GM12872 (cell line): ENCODE data around the gene NSG2.

Experiments
- TF ChIP-seq, protein P1 (sequence below): IDR thresholded peaks from 3 replicates; pipeline ENCODE4 v1.5.1; 2011; ENCODE audit warnings: low read depth, mild to moderate bottlenecking, low read length, moderate library complexity; ENCODE audit not compliant: insufficient read depth

Gene NSG2

DNA sequence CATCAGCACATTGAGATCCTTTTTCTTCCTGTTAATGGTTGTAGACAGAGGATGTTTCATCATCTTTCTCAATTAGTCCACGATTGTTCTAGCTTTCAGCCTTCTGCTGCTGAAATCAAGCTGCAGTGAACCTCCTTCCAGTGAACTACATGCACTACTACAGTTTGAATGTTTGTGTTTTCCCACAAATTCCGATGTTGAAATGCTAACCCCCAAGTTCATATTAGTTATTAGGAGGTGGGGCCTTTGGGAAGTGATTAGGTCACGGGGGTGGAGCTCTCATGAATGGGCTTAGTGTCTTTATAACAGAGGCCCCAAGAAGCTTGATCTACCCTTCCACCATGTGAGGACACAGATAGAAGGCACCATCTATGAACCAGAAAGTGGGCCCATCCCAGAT lies 32.9 kb downstream of the NSG2 start:
- TF ChIP-seq, protein P1, sequence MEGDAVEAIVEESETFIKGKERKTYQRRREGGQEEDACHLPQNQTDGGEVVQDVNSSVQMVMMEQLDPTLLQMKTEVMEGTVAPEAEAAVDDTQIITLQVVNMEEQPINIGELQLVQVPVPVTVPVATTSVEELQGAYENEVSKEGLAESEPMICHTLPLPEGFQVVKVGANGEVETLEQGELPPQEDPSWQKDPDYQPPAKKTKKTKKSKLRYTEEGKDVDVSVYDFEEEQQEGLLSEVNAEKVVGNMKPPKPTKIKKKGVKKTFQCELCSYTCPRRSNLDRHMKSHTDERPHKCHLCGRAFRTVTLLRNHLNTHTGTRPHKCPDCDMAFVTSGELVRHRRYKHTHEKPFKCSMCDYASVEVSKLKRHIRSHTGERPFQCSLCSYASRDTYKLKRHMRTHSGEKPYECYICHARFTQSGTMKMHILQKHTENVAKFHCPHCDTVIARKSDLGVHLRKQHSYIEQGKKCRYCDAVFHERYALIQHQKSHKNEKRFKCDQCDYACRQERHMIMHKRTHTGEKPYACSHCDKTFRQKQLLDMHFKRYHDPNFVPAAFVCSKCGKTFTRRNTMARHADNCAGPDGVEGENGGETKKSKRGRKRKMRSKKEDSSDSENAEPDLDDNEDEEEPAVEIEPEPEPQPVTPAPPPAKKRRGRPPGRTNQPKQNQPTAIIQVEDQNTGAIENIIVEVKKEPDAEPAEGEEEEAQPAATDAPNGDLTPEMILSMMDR, result no peak

DNA sequence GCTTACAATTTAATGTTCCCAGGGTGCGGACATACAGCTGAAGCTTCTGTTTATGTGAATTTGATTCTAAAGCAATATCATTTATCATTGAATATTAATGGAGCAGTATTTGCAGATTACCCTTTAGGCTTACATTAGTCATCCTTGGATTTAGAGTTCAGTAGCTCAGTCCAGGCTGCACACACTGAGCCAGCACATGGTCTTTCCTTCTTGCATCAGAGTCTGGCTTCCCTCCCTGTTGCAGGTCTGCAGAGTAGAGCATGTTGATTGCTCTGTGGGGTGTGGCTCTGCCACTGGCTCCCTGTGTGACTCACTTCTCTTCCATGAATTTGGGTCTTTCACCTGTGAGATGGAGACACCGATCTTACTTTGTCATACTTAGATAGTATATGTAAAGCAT lies 36.8 kb downstream of the NSG2 start:
- TF ChIP-seq, protein P1, result no peak

DNA sequence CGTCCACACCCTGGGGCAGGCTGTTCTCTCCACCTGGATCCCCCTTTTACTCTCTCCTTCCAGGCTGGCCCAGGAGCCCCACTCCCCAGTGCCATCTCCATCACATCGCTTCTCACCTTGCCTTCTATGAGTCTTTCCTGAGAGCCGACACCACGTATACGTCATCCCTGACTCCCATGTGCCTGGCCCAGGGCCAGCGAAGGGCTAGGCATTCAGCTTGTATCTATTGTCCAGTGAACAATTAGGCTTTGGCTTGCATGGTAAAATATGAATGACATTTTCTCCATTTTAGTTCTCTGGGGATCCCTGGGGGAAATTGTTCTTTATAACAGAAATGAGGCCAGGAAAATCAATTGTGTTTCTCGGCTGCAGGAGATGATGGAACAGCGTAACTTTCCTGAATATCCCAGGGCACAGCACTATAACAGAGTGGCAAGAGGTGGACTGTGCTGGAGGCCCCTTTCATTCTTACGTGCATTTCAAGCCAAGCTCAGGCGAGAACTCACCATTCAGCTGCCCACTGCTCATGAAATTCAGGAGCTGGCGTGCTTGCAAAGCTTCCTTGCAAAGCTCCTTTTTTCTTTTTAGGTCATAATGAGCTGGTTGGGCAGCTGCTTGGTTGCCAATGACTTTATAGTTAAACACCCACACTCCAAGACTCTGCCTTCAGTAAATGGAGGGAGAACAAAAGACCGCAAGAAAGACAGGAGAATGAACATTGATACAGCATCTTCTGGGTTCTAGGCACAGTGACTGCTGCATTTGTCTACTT lies 37.7 kb downstream of the NSG2 start:
- TF ChIP-seq, protein P1, result no peak

DNA sequence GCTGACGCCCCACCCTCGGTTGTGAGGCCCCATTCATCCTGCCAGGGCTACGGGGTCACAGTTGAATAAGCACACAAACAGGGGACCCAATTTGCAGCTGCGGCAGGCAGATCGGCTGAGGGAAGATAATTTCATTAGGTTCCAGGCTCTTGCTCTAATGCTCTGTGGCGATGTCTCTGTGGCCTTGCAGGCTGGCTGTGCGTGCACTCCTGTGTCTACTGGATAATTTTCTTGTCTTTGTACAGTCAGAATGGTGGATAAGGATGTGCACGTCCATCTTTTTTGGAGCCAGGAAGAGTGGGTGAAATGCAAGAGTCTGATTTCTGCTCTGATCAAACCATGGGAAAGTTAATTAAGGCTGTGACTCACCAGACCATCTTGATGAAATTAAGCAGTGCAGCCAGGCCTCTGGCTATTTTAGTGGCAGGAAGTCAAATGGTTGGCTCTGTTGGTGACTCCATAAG lies 39.2 kb downstream of the NSG2 start:
- TF ChIP-seq, protein P1, result no peak

DNA sequence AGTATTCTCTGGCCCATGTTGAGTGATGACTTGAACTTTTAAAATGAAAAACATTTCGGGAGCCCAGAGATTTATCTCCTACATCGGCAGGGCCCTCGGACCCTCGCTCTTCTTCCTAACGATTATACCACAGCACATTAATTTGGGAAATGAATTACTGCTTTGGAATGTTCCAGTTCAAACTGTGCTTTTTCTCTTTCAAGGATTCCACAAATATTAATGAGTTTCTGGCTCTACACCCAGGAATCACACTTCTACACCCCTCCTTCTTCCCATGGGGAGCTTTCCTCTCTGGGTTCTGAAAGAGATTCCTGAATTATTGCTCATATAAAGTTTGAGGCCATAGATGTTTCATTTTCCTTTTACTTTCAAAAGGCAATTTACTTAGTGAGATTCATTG lies 41.2 kb downstream of the NSG2 start:
- TF ChIP-seq, protein P1, result no peak

DNA sequence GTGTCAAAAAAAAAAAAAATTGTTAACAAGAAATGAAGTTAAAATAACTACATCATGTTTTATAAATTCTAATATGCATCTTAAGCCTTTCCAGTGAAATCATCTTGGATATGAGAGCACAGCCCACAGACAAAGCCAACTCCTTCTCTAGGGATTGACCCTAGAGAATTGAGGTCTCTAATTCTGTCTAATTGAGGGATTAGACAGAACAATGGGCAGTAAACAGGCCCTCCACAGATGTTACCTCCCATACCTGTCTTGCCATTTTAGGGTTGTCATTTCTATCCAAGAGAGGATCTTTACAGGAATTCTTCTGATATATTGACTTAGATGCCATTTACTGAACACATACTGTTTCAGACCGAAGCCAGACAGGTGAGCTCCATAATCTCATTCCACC lies 42.3 kb downstream of the NSG2 start:
- TF ChIP-seq, protein P1, result no peak

DNA sequence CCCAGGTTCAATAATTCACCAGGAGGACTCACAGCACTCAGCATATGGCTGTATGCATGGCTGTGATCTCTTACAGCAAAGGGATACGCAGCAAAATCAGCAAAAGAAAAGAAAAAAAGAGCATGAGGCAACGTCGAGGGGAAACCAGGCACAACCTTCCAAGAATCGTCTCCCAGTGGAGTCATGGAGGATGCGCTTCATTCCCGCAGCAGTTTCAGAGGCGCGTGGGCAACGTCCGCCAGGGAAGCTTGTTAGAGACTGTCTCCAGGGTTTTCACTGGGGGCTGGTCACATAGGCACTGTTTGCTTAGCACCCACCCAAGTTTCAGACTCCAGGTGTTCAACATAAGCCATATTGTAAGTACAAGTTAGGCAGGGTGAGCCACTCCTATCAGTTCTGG lies 44.6 kb downstream of the NSG2 start:
- TF ChIP-seq, protein P1, result no peak
